Gastrocnemius medialis (tissue), 4 donors: Measurements from ENCODE around the gene FTL. TPM values are rescaled to one million over a fixed set of nuclear protein-coding genes. Genes with fewer than 3 reads are reported as not detected.

ENCODE experiments used
- ATAC-seq, 2 donors: fragments of 150-250 bp; one replicate each; pipeline ENCODE4 v1.9.1; 2016
- DNase-seq, 2 donors: peaks; one replicate each; pipeline ENCODE4 v3.0.0-alpha.2; 2019
- H3K27ac ChIP-seq, 4 donors: fragments of 200-600 bp; sonication (generic); 1 replicate in 1 of 4; 2 replicates in 3 of 4; pipeline ENCODE4 v1.5.1; 2016 to 2018; ENCODE audit warnings: mild to moderate bottlenecking in 2 of 4, moderate library complexity in 1 of 4
- H3K27me3 ChIP-seq, 3 donors: fragments of 200-600 bp; sonication (generic) in 2 of 3; 1 replicate in 1 of 3; 2 replicates in 2 of 3; pipeline versions ENCODE4 v1.5.1 to v1.6.0; 2016 to 2019; ENCODE audit warnings: mild to moderate bottlenecking in 1 of 3, moderate library complexity in 1 of 3
- H3K36me3 ChIP-seq, 2 donors: fragments of 200-600 bp; sonication (generic) in 1 of 2; one replicate each; pipeline ENCODE4 v1.5.1; 2017 to 2018
- H3K4me1 ChIP-seq, 2 donors: fragments of 200-600 bp; sonication (generic) in 1 of 2; one replicate each; pipeline ENCODE4 v1.5.1; 2016 to 2017; ENCODE audit warnings: mild to moderate bottlenecking in 2 of 2
- H3K4me3 ChIP-seq, 4 donors: fragments of 200-600 bp; sonication (generic) in 3 of 4; 1 replicate in 1 of 4; 2 replicates in 3 of 4; pipeline ENCODE4 v1.5.1; 2016 to 2019; ENCODE audit warnings: mild to moderate bottlenecking in 2 of 4
- H3K9me3 ChIP-seq, 3 donors: fragments of 200-600 bp; sonication (generic) in 2 of 3; 1 replicate in 1 of 3; 2 replicates in 2 of 3; pipeline ENCODE4 v1.5.1; 2016 to 2019
- CTCF ChIP-seq, 5 experiments: fragments of 450-650 bp in 3 of 5; fragments of 200-600 bp in 2 of 5; sonication (generic) in 2 of 5; IDR thresholded peaks in 4 of 5; conservative IDR thresholded peaks in 1 of 5; 1 replicate in 4 of 5; 2 replicates in 1 of 5; pipeline ENCODE4 v1.5.1; 2016 to 2019; ENCODE audit warnings: antibody characterized with exemption in 5 of 5, mild to moderate bottlenecking in 3 of 5, moderate library complexity in 3 of 5
- POLR2A ChIP-seq, 2 donors: fragments of 450-650 bp; IDR thresholded peaks; one replicate each; pipeline ENCODE4 v1.6.1; 2017; ENCODE audit warnings: antibody characterized with exemption in 2 of 2, mild to moderate bottlenecking in 2 of 2, moderate library complexity in 2 of 2
- in situ Hi-C, 4 donors: fragments of 200-750 bp; cut with MboI; loops; one replicate each; pipeline versions ENCODE4 v1.15.0 to v1.8.0; 2017; ENCODE audit warnings: low sequenced_read_pairs in 4 of 4
- intact Hi-C: fragments of 100-400 bp; cut with DNase I; formaldehyde crosslinking; loops from one replicate; pipeline ENCODE4 v1.15.1; 2023; ENCODE audit warnings: low total_unique reads
- total RNA-seq, 4 donors: library from RNA; depleted of rRNA; stranded (reverse); fragments of >200 nt; gene quantifications; one replicate each; pipeline versions ENCODE4 v1.1.0 to v1.2.3, GENCODE V29; 2016

FTL gene
- total RNA-seq, 4 donors from 2014 or later: 894 to 1,364 (median 1,121) TPM

- no peak overlapping the region for H3K4me3 ChIP-seq
- TF ChIP-seq POLR2A (IDR thresholded peaks at IDR 0.05): no peak
- TF ChIP-seq CTCF (IDR thresholded peaks at IDR 0.05 in 4 of 5, conservative IDR thresholded peaks at IDR 0.05 in 1 of 5): no peak
- in situ Hi-C loops (loop anchor here in 1 of 4 donors (10.0 to 25.0 kb wide), 2 partner anchors 108 to 185 kb away; partner anchors contain the start of genes PLEKHA4 and PPP1R15A), intact Hi-C loops (no loop called here)
- H3K4me1 ChIP-seq: peaks cover 18 to 29% of the 10 kb centered on the region in 2 donors
- peak overlapping the region; percentile 48 to 100 (median 78) for H3K27ac ChIP-seq
- peaks cover 0 to 69% of the 10 kb centered on the region in 2 donors for H3K36me3 ChIP-seq
- DNase-seq (no peak), ATAC-seq (no peak)
- H3K9me3 ChIP-seq: no peaks in the 10 kb centered on the region
- no peaks in the 10 kb centered on the region for H3K27me3 ChIP-seq
Measured at GRCh38 chr19:48970139-48970766, 5.1 kb downstream of the FTL start.

- peak; percentile 81 to 91 (median 88) for TF ChIP-seq CTCF (IDR thresholded peaks at IDR 0.05 in 4 of 5, conservative IDR thresholded peaks at IDR 0.05 in 1 of 5)
- TF ChIP-seq POLR2A (IDR thresholded peaks at IDR 0.05): no peak
- H3K4me3 ChIP-seq: no peak overlapping the region
- intact Hi-C loops: no loop called here
- no peaks in the 10 kb centered on the region for H3K27me3 ChIP-seq
- DNase-seq (peak in 1 of 2 donors; percentile 69), ATAC-seq (peak; percentile 48 to 51)
- in situ Hi-C loops: loop anchor here in 1 of 4 donors (10.0 to 25.0 kb wide), 2 partner anchors 109 to 186 kb away; partner anchors contain the start of genes PLEKHA4 and PPP1R15A
- no peaks in the 10 kb centered on the region for H3K9me3 ChIP-seq
- peaks cover 18 to 28% of the 10 kb centered on the region in 2 donors for H3K4me1 ChIP-seq
- H3K27ac ChIP-seq: peak overlapping the region; percentile 48 to 100 (median 78)
- H3K36me3 ChIP-seq: peaks cover 0 to 68% of the 10 kb centered on the region in 2 donors
Measured at GRCh38 chr19:48970923-48971395, 5.8 kb downstream of the FTL start.

- in situ Hi-C loops (loop anchor here in 1 of 4 donors (10.0 kb wide), 1 partner anchor 191 kb away; no protein-coding TSS in a partner anchor), intact Hi-C loops (no loop called here)
- Histone ChIP-seq H3K27me3 (no peaks in the 10 kb centered on the region), H3K4me1 (peaks cover 21% of the 10 kb centered on the region in 2 donors), H3K36me3 (peaks cover 0 to 62% of the 10 kb centered on the region in 2 donors), H3K9me3 (no peaks in the 10 kb centered on the region), H3K27ac (peak overlapping the region; percentile 93 to 100 (median 99)), H3K4me3 (no peak overlapping the region)
- TF ChIP-seq CTCF (IDR thresholded peaks at IDR 0.05 in 4 of 5, conservative IDR thresholded peaks at IDR 0.05 in 1 of 5) (peak in 1 of 5 experiments; percentile 27), POLR2A (IDR thresholded peaks at IDR 0.05) (no peak)
- peak in 1 of 2 donors; percentile 74 for DNase-seq
- peak in 1 of 2 donors; percentile 29 for ATAC-seq
Measured at GRCh38 chr19:48975947-48976847, 11.1 kb downstream of the FTL start.

- Histone ChIP-seq H3K27me3 (no peaks in the 10 kb centered on the region), H3K9me3 (no peaks in the 10 kb centered on the region), H3K4me3 (no peak overlapping the region), H3K27ac (peak overlapping the region; percentile 93 to 100 (median 99)), H3K4me1 (peaks cover 21% of the 10 kb centered on the region in 2 donors), H3K36me3 (peaks cover 0 to 67% of the 10 kb centered on the region in 2 donors)
- in situ Hi-C loops (loop anchor here in 1 of 4 donors (10.0 kb wide), 1 partner anchor 192 kb away; no protein-coding TSS in a partner anchor), intact Hi-C loops (no loop called here)
- no peak for DNase-seq
- ATAC-seq: no peak
- TF ChIP-seq CTCF (IDR thresholded peaks at IDR 0.05 in 4 of 5, conservative IDR thresholded peaks at IDR 0.05 in 1 of 5) (no peak), POLR2A (IDR thresholded peaks at IDR 0.05) (no peak)
Measured at GRCh38 chr19:48977061-48977460, 12.0 kb downstream of the FTL start.
